ES-I3 (cell line): Measurements from ENCODE around the gene NAA15.
"Not testable (repeated sequence)": the region's sequence is repeated elsewhere in the genome, so short reads cannot be mapped to it uniquely, and the experiment has no call there.

ENCODE experiments used
- H3K36me3 ChIP-seq: 2 replicates; pipeline ENCODE4 v1.6.1; 2013; ENCODE audit warnings: mild to moderate bottlenecking, low read length, control low read depth, moderate library complexity; ENCODE audit not compliant: insufficient read depth
- H3K4me1 ChIP-seq: 2 replicates; pipeline ENCODE4 v1.6.1; 2013; ENCODE audit warnings: mild to moderate bottlenecking, control low read depth, low read length; ENCODE audit not compliant: insufficient read depth
- H3K9ac ChIP-seq: 2 replicates; pipeline ENCODE4 v1.6.1; 2013; ENCODE audit warnings: low read depth, mild to moderate bottlenecking, low read length, moderate library complexity
- H3K9me3 ChIP-seq: 2 replicates; pipeline ENCODE4 v1.6.1; 2013; ENCODE audit warnings: mild to moderate bottlenecking, low read length, moderate library complexity; ENCODE audit not compliant: control insufficient read depth, insufficient read depth

Gene NAA15

GRCh38 chr4:139416073-139416673 lies 114.9 kb downstream of the NAA15 start:
- H3K4me1 ChIP-seq, result no peaks in the 10 kb centered on the region
- H3K9me3 ChIP-seq, result no peaks in the 10 kb centered on the region
- no peaks in the 10 kb centered on the region; the same call in 1 of the 2 replicates for H3K36me3 ChIP-seq
- H3K9ac ChIP-seq, result no peak overlapping the region

GRCh38 chr4:139419388-139419914 lies 118.1 kb downstream of the NAA15 start:
- H3K9me3 ChIP-seq, result no peaks in the 10 kb centered on the region
- H3K36me3 ChIP-seq, result no peaks in the 10 kb centered on the region; the same call in 1 of the 2 replicates
- H3K4me1 ChIP-seq, result no peaks in the 10 kb centered on the region
- no peak overlapping the region for H3K9ac ChIP-seq

- Histone ChIP-seq H3K9ac (no peak overlapping the region), H3K36me3 (no peaks in the 10 kb centered on the region; the same call in 1 of the 2 replicates), H3K9me3 (no peaks in the 10 kb centered on the region), H3K4me1 (no peaks in the 10 kb centered on the region)
These were observed 119.3 kb downstream of the NAA15 start for GRCh38 chr4:139420652-139421051.

- Histone ChIP-seq H3K36me3 (no peaks in the 10 kb centered on the region; the same call in 1 of the 2 replicates), H3K4me1 (no peaks in the 10 kb centered on the region), H3K9me3 (no peaks in the 10 kb centered on the region), H3K9ac (no peak overlapping the region)
These were observed 134.8 kb downstream of the NAA15 start for GRCh38 chr4:139436122-139436521.

- Histone ChIP-seq H3K9ac (no peak overlapping the region), H3K36me3 (no peaks in the 10 kb centered on the region; the same call in 1 of the 2 replicates), H3K4me1 (no peaks in the 10 kb centered on the region), H3K9me3 (no peaks in the 10 kb centered on the region)
These were observed 136.8 kb downstream of the NAA15 start for GRCh38 chr4:139438141-139438540.

GRCh38 chr4:139441029-139441428 lies 139.7 kb downstream of the NAA15 start:
- Histone ChIP-seq H3K36me3 (no peaks in the 10 kb centered on the region), H3K9me3 (no peaks in the 10 kb centered on the region), H3K4me1 (no peaks in the 10 kb centered on the region), H3K9ac (no peak overlapping the region)

GRCh38 chr4:139443661-139444060 lies 142.4 kb downstream of the NAA15 start:
- Histone ChIP-seq H3K4me1 (no peaks in the 10 kb centered on the region), H3K9me3 (no peaks in the 10 kb centered on the region), H3K36me3 (no peaks in the 10 kb centered on the region), H3K9ac (no peak overlapping the region)

GRCh38 chr4:139444881-139445280 lies 143.6 kb downstream of the NAA15 start:
- H3K36me3 ChIP-seq, H3K9ac ChIP-seq, H3K9me3 ChIP-seq, H3K4me1 ChIP-seq: not testable (repeated sequence)

GRCh38 chr4:139447078-139447477 lies 145.8 kb downstream of the NAA15 start:
- not testable (repeated sequence) for H3K9me3 ChIP-seq, H3K9ac ChIP-seq, H3K36me3 ChIP-seq, H3K4me1 ChIP-seq

GRCh38 chr4:139450586-139450985 lies 149.3 kb downstream of the NAA15 start:
- H3K9ac ChIP-seq, result no peak overlapping the region
- no peaks in the 10 kb centered on the region for H3K36me3 ChIP-seq
- no peaks in the 10 kb centered on the region for H3K9me3 ChIP-seq
- H3K4me1 ChIP-seq, result 0 out of 2 replicates have a peak, but pooled peaks cover 1% of the 10 kb centered on the region

GRCh38 chr4:139451997-139452396 lies 150.7 kb downstream of the NAA15 start:
- no peaks in the 10 kb centered on the region for H3K9me3 ChIP-seq
- H3K9ac ChIP-seq, result peak overlapping the region; percentile 93; the same call in 1 of the 2 replicates
- H3K36me3 ChIP-seq, result no peaks in the 10 kb centered on the region
- H3K4me1 ChIP-seq, result peaks cover 11% of the 10 kb centered on the region

GRCh38 chr4:139453041-139453370 lies 151.7 kb downstream of the NAA15 start:
- Histone ChIP-seq H3K36me3 (no peaks in the 10 kb centered on the region), H3K9ac (peak overlapping the region; percentile 93), H3K4me1 (peaks cover 13% of the 10 kb centered on the region), H3K9me3 (no peaks in the 10 kb centered on the region)

GRCh38 chr4:139453371-139454110 lies 152.2 kb downstream of the NAA15 start:
- H3K9ac ChIP-seq, result peak overlapping the region; percentile 93
- no peaks in the 10 kb centered on the region for H3K9me3 ChIP-seq
- H3K4me1 ChIP-seq, result peaks cover 13% of the 10 kb centered on the region
- H3K36me3 ChIP-seq, result no peaks in the 10 kb centered on the region

- Histone ChIP-seq H3K36me3 (no peaks in the 10 kb centered on the region), H3K4me1 (peaks cover 17% of the 10 kb centered on the region), H3K9ac (peak within 1 kb of the TSS; percentile 93), H3K9me3 (no peaks in the 10 kb centered on the region)
These were observed 153.1 kb downstream of the NAA15 start, which contains the start of gene RAB33B for GRCh38 chr4:139454111-139455045. Gene RAB33B (plus strand): TSS chr4:139454121. CDS start chr4:139454196, 75 bp downstream.
